Stimulated activated CD8-positive, alpha-beta memory T cell treated with anti-CD3 and anti-CD28 coated beads, Interleukin-2, amount 100 ng/mL, for 1 hour (primary cell): ENCODE data around the gene SPTBN1.

Experiments used
- DNase-seq, 2 donors: peaks; one replicate each; pipeline ENCODE4 v3.0.0-alpha.2; 2020; ENCODE audit warnings: low read depth in 2 of 2

SPTBN1 gene

DNA sequence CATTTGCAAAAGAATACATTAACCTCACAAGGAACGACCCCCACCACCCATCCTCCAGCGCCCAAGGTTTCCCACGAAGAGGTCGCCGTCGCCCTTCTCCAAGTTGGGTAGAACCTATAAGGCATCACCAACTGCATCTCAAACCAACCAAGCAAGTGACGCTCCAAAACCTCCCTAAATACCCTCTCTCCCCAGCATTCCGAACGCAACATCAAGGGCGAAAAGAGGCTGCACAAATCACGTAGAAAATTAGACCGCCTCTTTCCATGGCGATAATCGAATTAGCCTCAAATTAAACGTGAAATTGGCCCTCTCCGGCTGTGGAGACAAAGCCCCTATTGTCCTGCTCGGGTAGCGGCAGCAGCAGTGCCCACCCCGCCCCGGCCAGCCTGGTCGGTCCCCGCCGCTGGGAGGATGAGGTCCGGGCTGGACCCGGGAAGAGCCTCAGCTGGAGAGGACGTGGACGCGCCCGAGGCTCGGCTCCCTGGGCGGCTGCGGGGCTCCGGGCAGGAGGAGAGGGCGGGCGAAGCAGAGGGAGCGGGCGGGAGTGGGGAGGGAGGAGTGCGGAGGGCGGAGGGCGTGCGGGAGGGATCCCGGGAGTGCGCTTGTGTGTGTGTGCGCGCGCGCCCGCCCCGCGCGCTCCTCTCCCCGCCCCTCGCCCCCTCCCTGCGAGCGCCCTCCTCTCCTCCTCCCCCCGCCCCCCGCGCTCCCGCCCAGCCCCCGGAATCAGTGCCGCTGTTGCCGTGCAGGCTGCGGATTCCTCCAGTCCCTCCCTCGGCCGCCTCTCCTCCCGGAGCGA is at the start of gene SPTBN1:
Gene SPTBN1 (plus strand): TSS at position 765 of the 799 bp plus-strand sequence. CDS start 70,092 bp downstream, outside the sequence.
- DNase-seq = no peak

- DNase-seq = no peak
These were observed 48.4 kb upstream of the SPTBN1 start for GRCh38 chr2:54407693-54408092.

GRCh38 chr2:54408288-54408687 is 47.8 kb upstream of the SPTBN1 start:
- no peak for DNase-seq

- no peak for DNase-seq
These were observed 46.4 kb upstream of the SPTBN1 start for GRCh38 chr2:54409752-54410151.

GRCh38 chr2:54411801-54412354 is 44.2 kb upstream of the SPTBN1 start:
- no peak for DNase-seq

- no peak for DNase-seq
These were observed 39.8 kb upstream of the SPTBN1 start for GRCh38 chr2:54416166-54416813.

- no peak for DNase-seq
These were observed 39.2 kb upstream of the SPTBN1 start for GRCh38 chr2:54416938-54417337.

- no peak for DNase-seq
These were observed 38.5 kb upstream of the SPTBN1 start for GRCh38 chr2:54417577-54417976.

DNA sequence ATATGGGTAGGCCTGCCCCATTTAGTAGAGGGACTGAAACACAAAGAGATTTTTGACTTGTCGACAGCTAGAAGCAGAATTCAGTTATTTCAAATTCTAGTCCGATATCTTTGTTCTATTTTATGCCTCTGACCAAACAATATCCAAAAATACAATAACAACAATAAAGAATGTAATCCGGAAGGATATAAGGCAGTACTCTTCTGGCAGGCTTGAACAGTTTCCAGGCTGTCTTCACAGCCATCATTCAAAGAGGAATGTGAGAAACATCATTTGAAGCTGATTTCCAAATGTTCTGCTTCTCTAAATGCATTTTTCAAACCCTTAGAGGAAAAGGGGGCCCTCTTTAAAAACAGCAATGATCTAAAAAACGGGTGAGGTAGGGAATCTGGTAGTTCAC is 36.7 kb upstream of the SPTBN1 start:
- DNase-seq = no peak

DNA sequence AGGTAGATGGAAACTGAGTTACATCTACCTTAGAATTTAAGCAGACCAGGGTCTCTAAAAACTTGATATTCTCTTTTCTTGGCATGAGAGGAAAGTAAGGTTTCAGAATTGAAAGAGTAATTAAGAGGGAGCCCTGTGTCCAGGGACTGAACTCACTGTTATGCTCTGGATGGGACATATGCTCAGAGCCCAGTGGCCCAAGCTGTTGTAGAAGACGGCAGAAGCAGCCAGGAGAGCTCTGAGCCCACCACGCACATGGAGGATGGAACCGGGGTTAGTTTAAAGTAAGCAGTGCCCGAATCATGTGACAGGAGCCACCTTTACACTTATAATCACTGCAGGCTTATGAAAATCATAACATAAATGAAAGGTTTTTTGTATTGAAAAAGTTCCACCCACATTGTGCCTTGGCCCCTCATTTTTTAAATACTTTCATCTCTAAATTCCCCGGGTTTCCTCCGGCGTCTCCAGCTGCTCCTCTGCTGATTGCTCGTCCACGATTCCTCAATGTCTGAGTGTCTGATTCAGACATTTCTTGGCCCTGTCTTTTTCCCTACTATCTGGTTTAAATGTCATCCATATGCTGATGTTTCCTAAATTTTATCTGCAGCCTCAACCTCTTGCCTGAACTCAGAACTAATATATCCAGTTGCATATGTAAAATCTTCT is 36.1 kb upstream of the SPTBN1 start:
- no peak for DNase-seq

DNA sequence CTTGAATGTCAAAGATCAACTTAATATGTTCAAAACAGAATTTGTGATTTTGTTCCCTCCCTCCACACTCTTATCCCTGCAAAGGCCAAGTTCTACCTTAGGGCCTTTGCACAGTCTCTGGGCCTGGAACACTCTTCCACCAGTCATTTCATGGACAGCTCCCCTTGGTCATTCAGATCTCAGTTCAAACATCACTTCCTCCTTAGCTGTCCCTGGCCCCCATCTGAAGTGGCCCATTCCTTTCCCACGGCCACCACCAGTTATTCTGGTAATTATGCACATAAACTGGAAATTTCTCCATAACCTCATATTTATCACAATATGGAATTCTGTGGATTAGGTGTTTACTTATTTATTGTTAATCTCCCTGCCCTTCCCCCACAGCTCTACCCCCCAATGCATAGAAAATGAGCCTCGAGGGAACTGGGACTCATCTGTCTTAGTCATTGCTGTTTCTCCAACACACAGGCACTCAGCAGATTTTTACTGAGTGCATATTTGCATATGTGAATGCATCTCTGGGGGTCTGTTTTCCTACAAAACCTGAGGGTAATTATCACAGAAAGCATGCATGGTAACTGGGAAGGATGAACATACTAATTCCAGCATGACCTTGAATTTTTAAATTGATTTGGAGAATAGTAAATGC is 35.5 kb upstream of the SPTBN1 start:
- DNase-seq = no peak

GRCh38 chr2:54422072-54422581 is 34.0 kb upstream of the SPTBN1 start:
- peak; percentile 2 to 6 for DNase-seq

- no peak for DNase-seq
These were observed 32.9 kb upstream of the SPTBN1 start for GRCh38 chr2:54423213-54423612.

GRCh38 chr2:54424555-54425163 is 31.5 kb upstream of the SPTBN1 start:
- no peak for DNase-seq

DNA sequence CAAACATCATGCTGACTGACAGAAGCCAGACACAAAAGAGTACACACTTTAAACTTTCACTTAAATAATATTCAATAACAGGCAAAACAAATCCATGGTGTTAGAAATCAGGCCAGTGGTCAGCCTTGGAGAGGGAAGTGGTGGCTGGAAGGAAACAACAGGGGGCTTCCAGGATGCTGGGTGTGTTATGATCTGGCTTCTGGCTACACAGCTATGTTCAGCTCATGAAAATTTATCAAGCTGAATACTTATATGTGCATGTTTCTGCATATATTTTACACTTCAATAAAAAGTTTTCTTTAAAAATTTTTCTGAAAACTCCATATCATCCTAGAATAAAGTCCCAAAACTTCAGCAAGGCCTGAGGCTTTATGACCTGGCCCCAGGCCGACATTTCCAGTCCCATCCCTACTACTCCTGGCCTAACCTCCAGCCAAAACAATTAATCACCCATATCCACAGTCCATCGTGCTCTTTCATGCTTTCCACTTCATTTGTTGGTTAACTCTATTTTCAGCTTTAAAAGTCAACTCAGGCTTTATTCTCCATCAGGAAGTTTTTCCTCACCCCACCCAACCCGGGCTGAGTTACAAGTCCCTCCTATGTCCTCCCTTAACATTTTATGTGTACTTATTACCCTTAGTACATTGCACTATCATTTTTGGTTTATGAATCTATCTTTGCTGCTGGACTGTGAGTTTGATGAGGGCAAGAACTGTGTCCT is 27.9 kb upstream of the SPTBN1 start:
- DNase-seq = no peak

DNA sequence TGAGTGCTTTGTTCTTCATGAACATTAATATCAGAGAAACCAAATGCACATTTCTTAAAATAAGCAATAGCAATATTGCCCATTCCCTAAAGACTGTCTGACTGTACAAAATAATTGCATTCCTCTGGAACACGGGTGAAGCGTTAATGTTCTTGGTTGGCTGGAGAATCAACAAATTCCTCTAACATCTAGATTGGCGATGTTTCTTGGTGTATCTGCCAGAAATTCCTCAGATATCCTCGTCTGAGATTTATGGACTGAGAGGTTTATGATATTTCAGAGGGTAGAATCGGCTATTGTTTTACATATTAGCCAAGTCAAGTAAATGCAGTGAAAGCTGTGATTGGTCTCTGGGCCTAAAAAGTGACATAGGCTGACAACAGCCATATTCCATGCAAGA is 27.1 kb upstream of the SPTBN1 start:
- no peak for DNase-seq

GRCh38 chr2:54429811-54430551 is 26.1 kb upstream of the SPTBN1 start:
- DNase-seq = no peak

- DNase-seq = no peak
These were observed 25.5 kb upstream of the SPTBN1 start for GRCh38 chr2:54430649-54431048.

- DNase-seq = no peak
These were observed 23.7 kb upstream of the SPTBN1 start for GRCh38 chr2:54432251-54433015.
